H1 (cell line): ENCODE data around the gene ICAM3. TPM values are rescaled to one million over a fixed set of nuclear protein-coding genes. Genes with fewer than 3 reads are reported as not detected.

Experiments used
- CTCF ChIA-PET: fragments of 300-600 bp; sonication (Branson Sonifier 250); formaldehyde crosslinking; loops from one replicate; lab custom pipeline; 2021; ENCODE audit not compliant: partially characterized antibody; lab: Charles Lee
- POLR2A ChIA-PET: fragments of 300-600 bp; sonication (Branson Sonifier 250); formaldehyde crosslinking; loops from one replicate; lab custom pipeline; 2021; ENCODE audit warnings: inconsistent platforms; ENCODE audit not compliant: partially characterized antibody; lab: Charles Lee
- DNase-seq, 2 experiments: peaks; one replicate each; pipeline versions ENCODE4 v3.0.0 to v3.0.0-alpha.2; 2010 to 2022; ENCODE audit warnings: low spot score in 2 of 2, low read depth in 1 of 2, mixed read lengths in 1 of 2
- FAIRE-seq: peaks from 2 replicates; lab custom pipeline; 2011; peaks lifted over from hg19 to GRCh38; lab: Jason Lieb, UNC
- H2AFZ ChIP-seq: 2 replicates; pipeline ENCODE4 v1.8.1; 2012; ENCODE audit warnings: low read length, inconsistent platforms
- H2AK5ac ChIP-seq: 2 replicates; pipeline ENCODE4 v1.6.1; 2013; ENCODE audit warnings: low read depth, low read length
- H2BK120ac ChIP-seq: replicated peaks from 2 replicates; pipeline ENCODE3; 2013; ENCODE audit warnings: low read depth, low read length, inconsistent platforms
- H2BK12ac ChIP-seq: 2 replicates; pipeline ENCODE4 v1.6.1; 2013; ENCODE audit warnings: low read depth, low read length
- H2BK15ac ChIP-seq: 2 replicates; pipeline ENCODE4 v1.6.1; 2013; ENCODE audit warnings: low read length
- H2BK20ac ChIP-seq: 2 replicates; pipeline ENCODE4 v1.6.1; 2013; ENCODE audit warnings: low read length
- H2BK5ac ChIP-seq: 2 replicates; pipeline ENCODE4 v1.6.1; 2013; ENCODE audit warnings: low read depth, low read length
- H3K14ac ChIP-seq: 2 replicates; pipeline ENCODE4 v1.6.1; 2013; ENCODE audit warnings: inconsistent platforms; ENCODE audit not compliant: insufficient read length
- H3K18ac ChIP-seq: 2 replicates; pipeline ENCODE4 v1.6.1; 2013; ENCODE audit warnings: low read length; ENCODE audit errors: extremely low read depth
- H3K23ac ChIP-seq: 2 replicates; pipeline ENCODE4 v1.6.1; 2013; ENCODE audit warnings: inconsistent platforms; ENCODE audit not compliant: insufficient read length
- H3K23me2 ChIP-seq: 2 replicates; pipeline ENCODE4 v1.6.1; 2013; ENCODE audit warnings: low read depth, low read length
- H3K27ac ChIP-seq: 2 replicates; pipeline ENCODE4 v1.6.1; 2011; ENCODE audit warnings: low read depth, low read length, inconsistent platforms
- H3K27me3 ChIP-seq, 4 experiments: replicated peaks in 1 of 4; 1 replicate in 1 of 4; 2 replicates in 3 of 4; pipeline versions ENCODE4 v1.6.1 to v1.8.1; 2011 to 2013; ENCODE audit warnings: low read length in 3 of 4, mild to moderate bottlenecking in 3 of 4, inconsistent platforms in 2 of 4, mixed read lengths in 2 of 4, moderate library complexity in 1 of 4; ENCODE audit not compliant: control insufficient read depth in 3 of 4, insufficient read depth in 3 of 4; ENCODE audit errors: extremely low read depth in 1 of 4
- H3K36me3 ChIP-seq, 4 experiments: 2 replicates each; pipeline versions ENCODE4 v1.6.1 to v1.8.1; 2011 to 2013; ENCODE audit warnings: mild to moderate bottlenecking in 4 of 4, low read length in 3 of 4, moderate library complexity in 2 of 4, control low read depth in 1 of 4, inconsistent platforms in 1 of 4; ENCODE audit not compliant: insufficient read depth in 4 of 4, control insufficient read depth in 2 of 4
- H3K4ac ChIP-seq: replicated peaks from 2 replicates; pipeline ENCODE3; 2013; ENCODE audit warnings: low read length, low read depth, mixed read lengths, inconsistent platforms; ENCODE audit not compliant: insufficient read length
- H3K4me1 ChIP-seq, 4 experiments: replicated peaks in 1 of 4; 1 replicate in 1 of 4; 2 replicates in 3 of 4; pipeline versions ENCODE4 v1.6.1 to v1.8.1; 2011 to 2013; ENCODE audit warnings: low read length in 3 of 4, inconsistent platforms in 2 of 4, mixed read lengths in 1 of 4; ENCODE audit not compliant: insufficient read depth in 4 of 4, control insufficient read depth in 3 of 4
- H3K4me2 ChIP-seq, 2 experiments: 2 replicates each; pipeline versions ENCODE4 v1.6.1 to v1.8.1; 2011 to 2013; ENCODE audit warnings: low read depth in 2 of 2, low read length in 2 of 2, control low read depth in 1 of 2, inconsistent platforms in 1 of 2, mild to moderate bottlenecking in 1 of 2; ENCODE audit not compliant: insufficient read depth in 1 of 2
- H3K4me3 ChIP-seq, 4 experiments: fragments of 200-600, 300-600 bp in 1 of 4; sonication (generic), shearing (Covaris generic), sonication (Bioruptor Twin) in 1 of 4; 2 replicates each; pipeline versions ENCODE4 v1.5.1 to v1.8.1; 2011 to 2016; ENCODE audit warnings: low read length in 4 of 4, low read depth in 3 of 4, control low read depth in 2 of 4, inconsistent platforms in 2 of 4, mild to moderate bottlenecking in 2 of 4, mixed read lengths in 1 of 4, moderate library complexity in 1 of 4; ENCODE audit not compliant: insufficient read depth in 2 of 4; ENCODE audit errors: extremely low read depth in 1 of 4
- H3K56ac ChIP-seq: replicated peaks from 2 replicates; pipeline ENCODE3; 2013; ENCODE audit warnings: low read depth, mild to moderate bottlenecking, mixed read lengths, low read length, inconsistent platforms; ENCODE audit not compliant: insufficient read length
- H3K79me1 ChIP-seq: 2 replicates; pipeline ENCODE4 v1.6.1; 2013; ENCODE audit warnings: low read depth, low read length, control low read depth
- H3K79me2 ChIP-seq, 2 experiments: 2 replicates each; pipeline versions ENCODE4 v1.6.1 to v1.8.1; 2012 to 2013; ENCODE audit warnings: low read length in 2 of 2, mild to moderate bottlenecking in 2 of 2, inconsistent platforms in 1 of 2; ENCODE audit not compliant: insufficient read depth in 2 of 2, control insufficient read depth in 1 of 2
- H3K9ac ChIP-seq, 4 experiments: replicated peaks in 1 of 4; 1 replicate in 1 of 4; 2 replicates in 3 of 4; pipeline versions ENCODE4 v1.6.1 to v1.8.1; 2011 to 2013; ENCODE audit warnings: low read depth in 3 of 4, low read length in 3 of 4, control low read depth in 2 of 4, mild to moderate bottlenecking in 2 of 4, moderate library complexity in 2 of 4, inconsistent platforms in 1 of 4; ENCODE audit errors: extremely low read depth in 1 of 4
- H3K9me3 ChIP-seq, 2 experiments: 2 replicates each; pipeline versions ENCODE4 v1.6.1 to v1.8.1; 2012 to 2013; ENCODE audit warnings: mild to moderate bottlenecking in 2 of 2, moderate library complexity in 2 of 2, control low read depth in 1 of 2, inconsistent platforms in 1 of 2, low read depth in 1 of 2, low read length in 1 of 2, mixed read lengths in 1 of 2; ENCODE audit not compliant: insufficient read depth in 2 of 2
- H4K20me1 ChIP-seq, 2 experiments: replicated peaks in 1 of 2; 2 replicates each; pipeline versions ENCODE3 to v1.8.1; 2011 to 2013; ENCODE audit warnings: inconsistent platforms in 2 of 2, low read length in 2 of 2, mild to moderate bottlenecking in 1 of 2; ENCODE audit not compliant: insufficient read depth in 2 of 2, control insufficient read depth in 1 of 2
- H4K5ac ChIP-seq: 2 replicates; pipeline ENCODE4 v1.6.1; 2013; ENCODE audit warnings: low read length, low read depth, mixed read lengths, inconsistent platforms; ENCODE audit not compliant: insufficient read length
- H4K8ac ChIP-seq: 2 replicates; pipeline ENCODE4 v1.8.0; 2013; ENCODE audit warnings: mild to moderate bottlenecking, moderate library complexity, low read length, inconsistent platforms; ENCODE audit not compliant: insufficient read depth; ENCODE audit errors: extremely low read depth
- H4K91ac ChIP-seq: replicated peaks from 2 replicates; pipeline ENCODE3; 2013; ENCODE audit warnings: low read length, mixed read lengths, inconsistent platforms; ENCODE audit not compliant: insufficient read length
- BRCA1 ChIP-seq: IDR thresholded peaks from 2 replicates; pipeline ENCODE4 v1.6.1; 2012; ENCODE audit warnings: low read depth, low read length, improper control_type of control experiment
- CHD1 ChIP-seq: IDR thresholded peaks from 2 replicates; pipeline ENCODE4 v1.6.1; 2012; ENCODE audit warnings: low read depth, low read length, improper control_type of control experiment
- JUN ChIP-seq: IDR thresholded peaks from 2 replicates; pipeline ENCODE4 v1.6.1; 2011; ENCODE audit warnings: low read depth, mild to moderate bottlenecking, improper control_type of control experiment, low read length
- MAFK ChIP-seq: IDR thresholded peaks from 2 replicates; pipeline ENCODE4 v1.6.1; 2012; ENCODE audit warnings: low read depth, mild to moderate bottlenecking, improper control_type of control experiment, low read length
- PHF8 ChIP-seq: fragments of 200-600 bp; sonication (generic); conservative IDR thresholded peaks from 2 replicates; pipeline ENCODE4 v1.7.1; 2012; ENCODE audit warnings: low read depth, mild to moderate bottlenecking, inconsistent platforms, low read length, moderate library complexity
- POLR2A ChIP-seq, 2 experiments: IDR thresholded peaks; 1 replicate in 1 of 2; 2 replicates in 1 of 2; pipeline ENCODE4 v1.6.1; 2011; ENCODE audit warnings: low read depth in 2 of 2, low read length in 2 of 2, mild to moderate bottlenecking in 2 of 2; ENCODE audit errors: control extremely low read depth in 1 of 2
- RBBP5 ChIP-seq: IDR thresholded peaks from 2 replicates; pipeline ENCODE4 v1.7.1; 2012; ENCODE audit warnings: low read depth, mild to moderate bottlenecking, inconsistent platforms, low read length, moderate library complexity, borderline replicate concordance
- RFX5 ChIP-seq: IDR thresholded peaks from 2 replicates; pipeline ENCODE4 v1.6.1; 2011; ENCODE audit warnings: low read depth, low read length, improper control_type of control experiment, borderline replicate concordance
- SP2 ChIP-seq: IDR thresholded peaks from 2 replicates; pipeline ENCODE4 v1.6.1; 2012; ENCODE audit warnings: mild to moderate bottlenecking, low read length, inconsistent platforms
- TAF1 ChIP-seq: IDR thresholded peaks from 2 replicates; pipeline ENCODE4 v1.6.1; 2011; ENCODE audit warnings: mild to moderate bottlenecking, low read depth, low read length
- WGBS, 2 experiments: shearing (Covaris generic) in 1 of 2; methylation state at CpG; one replicate each; pipeline versions ENCODE4 v1.1.6 to v1.1.7; 2013 to 2015; ENCODE audit warnings: low lambda C conversion rate in 2 of 2, mixed read lengths in 2 of 2, inconsistent platforms in 1 of 2, low coverage in 1 of 2, missing lambda C conversion rate in 1 of 2; ENCODE audit not compliant: insufficient replicate concordance in 2 of 2, insufficient coverage in 1 of 2, insufficient read length in 1 of 2; ENCODE audit errors: extremely low coverage in 1 of 2, missing lambda C conversion rate in 1 of 2; 5-methylcytosine and 5-hydroxymethylcytosine counted together
- polyA plus RNA-seq, 7 experiments: library from polyadenylated mRNA; depleted of rRNA in 3 of 7; stranded (reverse) in 5 of 7; unstranded in 2 of 7; fragments of >200 nt in 5 of 7; fragments of 200-250 nt in 2 of 7; gene quantifications; 1 replicate in 5 of 7; 2 replicates in 1 of 7; 4 replicates in 1 of 7; pipeline versions ENCODE4 v1.2.1 to v1.2.3, GENCODE V29; 2011 to 2013; ENCODE audit warnings: missing spikeins in 2 of 7, mixed read lengths in 2 of 7
- total RNA-seq: library from RNA; stranded (reverse); fragmentation: NEBNext Ultra II Directional; extraction: Animal tissue kit (Norgen Biotek cat#: 25700); gene quantifications from 2 replicates; pipeline ENCODE4 v1.2.1, GENCODE V29; 2021
- TF ChIP-seq, protein P1 (sequence below): IDR thresholded peaks from 2 replicates; pipeline ENCODE4 v1.6.1; 2012; ENCODE audit warnings: low read length, inconsistent platforms

The ICAM3 gene
- total and polyA plus RNA-seq, 2 of the 8 experiments (the other 6 are each of a cell fraction or from before 2014, with no cell fraction given): 15.4 to 16.5 TPM

DNA sequence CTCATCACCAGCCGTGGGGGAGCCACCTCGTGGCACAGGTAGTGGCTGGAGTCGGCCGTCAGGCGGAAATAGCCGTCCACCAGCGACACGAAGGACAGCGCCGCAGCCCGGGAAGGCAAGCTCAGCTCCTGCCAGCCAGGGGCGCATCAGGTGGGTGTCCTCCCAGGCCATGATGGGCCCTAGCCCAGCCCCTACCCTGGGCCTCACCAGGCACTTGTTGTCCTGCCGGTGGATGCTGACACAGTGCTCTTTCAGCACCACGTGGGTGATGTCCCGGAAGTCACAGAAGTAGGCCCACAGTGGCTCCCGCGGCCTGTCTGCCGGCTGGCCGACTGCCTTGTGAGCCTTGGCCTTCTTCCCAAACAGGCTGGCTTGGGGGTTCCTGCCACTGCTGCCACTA is 25.2 kb upstream of the ICAM3 start:
- 91% methylated on average over 19 of the region's 19 CpGs; no CpG with 5 or more reads in 1 of the 2 experiments for WGBS, 2 experiments
- FAIRE-seq (no peak), DNase-seq (no peak)
- Histone ChIP-seq H4K8ac (no peak overlapping the region), H2BK120ac (no peak overlapping the region), H4K91ac (no peak overlapping the region), H4K5ac (no peak overlapping the region), H2AFZ (no peak overlapping the region), H2BK15ac (no peak overlapping the region), H4K20me1 (peaks cover 3 to 5% of the 10 kb centered on the region in 2 experiments), H3K4me3 (no peak overlapping the region), H2AK5ac (no peak overlapping the region), H2BK20ac (no peak overlapping the region), H2BK12ac (no peak overlapping the region), H3K56ac (no peak overlapping the region), H3K27me3 (no peaks in the 10 kb centered on the region), H3K23me2 (0 out of 2 replicates have a peak, but pooled peaks cover 2% of the 10 kb centered on the region), H3K79me1 (peaks cover 2% of the 10 kb centered on the region; the same call in 1 of the 2 replicates), H3K36me3 (peaks cover 0 to 22% (median 9%) of the 10 kb centered on the region in 4 experiments; a peak in 6 of 8 replicates), H3K4ac (no peak overlapping the region), H2BK5ac (no peak overlapping the region), H3K9ac (no peak overlapping the region), H3K79me2 (no peaks in the 10 kb centered on the region), H3K23ac (no peak overlapping the region), H3K4me2 (no peak overlapping the region), H3K27ac (no peak overlapping the region; the same call in 1 of the 2 replicates), H3K9me3 (no peaks in the 10 kb centered on the region), H3K14ac (no peak overlapping the region), H3K4me1 (no peaks in the 10 kb centered on the region), H3K18ac (no peak overlapping the region)
- ChIA-PET CTCF (interaction anchor here (0.9 kb wide), 1 partner anchor 24 kb away, joined by 3 read pairs; no protein-coding TSS in a partner anchor), POLR2A (no interaction called here)
- TF ChIP-seq BRCA1 (no peak), JUN (no peak), TAF1 (no peak), RBBP5 (no peak), CHD1 (no peak), MAFK (no peak), PHF8 (no peak), POLR2A (IDR thresholded peaks at IDR 0.05; ENCODE audit: control extremely low read depth in 1 of 2, low read depth in 2 of 2, low read length in 2 of 2) (no peak), SP2 (no peak), RFX5 (no peak)
- TF ChIP-seq, protein P1, sequence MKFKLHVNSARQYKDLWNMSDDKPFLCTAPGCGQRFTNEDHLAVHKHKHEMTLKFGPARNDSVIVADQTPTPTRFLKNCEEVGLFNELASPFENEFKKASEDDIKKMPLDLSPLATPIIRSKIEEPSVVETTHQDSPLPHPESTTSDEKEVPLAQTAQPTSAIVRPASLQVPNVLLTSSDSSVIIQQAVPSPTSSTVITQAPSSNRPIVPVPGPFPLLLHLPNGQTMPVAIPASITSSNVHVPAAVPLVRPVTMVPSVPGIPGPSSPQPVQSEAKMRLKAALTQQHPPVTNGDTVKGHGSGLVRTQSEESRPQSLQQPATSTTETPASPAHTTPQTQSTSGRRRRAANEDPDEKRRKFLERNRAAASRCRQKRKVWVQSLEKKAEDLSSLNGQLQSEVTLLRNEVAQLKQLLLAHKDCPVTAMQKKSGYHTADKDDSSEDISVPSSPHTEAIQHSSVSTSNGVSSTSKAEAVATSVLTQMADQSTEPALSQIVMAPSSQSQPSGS: no peak
